ENCODE data around the gene KIF2C. TPM values are rescaled to one million over a fixed set of nuclear protein-coding genes. Genes with fewer than 3 reads are reported as not detected.

KIF2C gene
- total and polyA plus RNA-seq, 9 of the 15 experiments (the other 6 are each of a cell fraction or from before 2014, with no cell fraction given), result 84.9 to 226 (median 169) TPM

GRCh38 chr1:44775078-44775929 is 35.7 kb downstream of the KIF2C start, which contains the start of gene RPS8 (continued):
- TF ChIP-seq ARID3A (IDR thresholded peaks at IDR 0.05; ENCODE audit: borderline replicate concordance, low read depth, low read length), result no peak
- peak; percentile 96 for TF ChIP-seq U2AF1 (optimal IDR thresholded peaks at IDR 0.05; ENCODE audit: low read depth, low read length)
- no peak for TF ChIP-seq HNRNPH1 (optimal IDR thresholded peaks at IDR 0.05; ENCODE audit: low read depth, low read length)
- peak; percentile 22 to 96; a peak in 2 of 4 replicates for TF ChIP-seq TBL1XR1 (IDR thresholded peaks at IDR 0.05; ENCODE audit: low read length in 2 of 2)
- TF ChIP-seq ZBTB5 (IDR thresholded peaks at IDR 0.05), result peak; percentile 61; the same call in 1 of the 2 replicates
- no peak for TF ChIP-seq CLOCK (CRISPR knock-in tag; IDR thresholded peaks at IDR 0.05; ENCODE audit: borderline replicate concordance)
- peak; percentile 100 for TF ChIP-seq SUPT5H (IDR thresholded peaks at IDR 0.05)
- peak; percentile 96 for TF ChIP-seq KHSRP (IDR thresholded peaks at IDR 0.05)
- TF ChIP-seq RB1 (IDR thresholded peaks at IDR 0.05; ENCODE audit: low read depth), result peak; percentile 96
- TF ChIP-seq E4F1 (CRISPR knock-in tag; IDR thresholded peaks at IDR 0.05; ENCODE audit: borderline replicate concordance), result peak; percentile 67; the same call in 1 of the 2 replicates
- no peak; a peak in 1 of 6 replicates for TF ChIP-seq ZBTB11 (CRISPR knock-in tag; IDR thresholded peaks at IDR 0.05)
- peak; percentile 100 for TF ChIP-seq EP400 (IDR thresholded peaks at IDR 0.05)

Measured in K562 (cell line).